ENCODE results near the gene TADA2A. TPM values are rescaled to one million over a fixed set of nuclear protein-coding genes. Genes with fewer than 3 reads are reported as not detected.

The TADA2A gene
- total RNA-seq, 1 donor from 2014 or later, result 42.0 TPM

DNA sequence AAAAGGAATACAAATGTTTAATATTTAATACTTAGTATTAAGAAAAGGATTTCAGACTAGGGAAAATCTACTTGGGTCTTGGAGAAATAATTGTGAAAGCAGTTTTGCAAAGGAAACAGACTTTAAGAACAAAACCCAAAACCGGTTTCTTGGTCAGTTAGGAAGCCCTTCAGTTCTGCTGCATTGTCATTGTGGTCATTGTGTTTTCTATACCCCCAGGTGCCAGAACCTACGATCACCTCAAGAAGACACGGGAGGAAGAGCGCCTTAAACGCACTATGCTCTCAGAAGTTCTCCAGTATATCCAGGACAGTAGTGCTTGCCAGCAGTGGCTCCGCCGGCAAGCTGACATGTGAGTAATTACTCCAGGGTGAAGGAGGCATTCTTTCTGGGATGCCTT, 63.5 kb downstream of the TADA2A start:
- no peaks in the 10 kb centered on the region for H3K4me1 Mint-ChIP-seq

DNA sequence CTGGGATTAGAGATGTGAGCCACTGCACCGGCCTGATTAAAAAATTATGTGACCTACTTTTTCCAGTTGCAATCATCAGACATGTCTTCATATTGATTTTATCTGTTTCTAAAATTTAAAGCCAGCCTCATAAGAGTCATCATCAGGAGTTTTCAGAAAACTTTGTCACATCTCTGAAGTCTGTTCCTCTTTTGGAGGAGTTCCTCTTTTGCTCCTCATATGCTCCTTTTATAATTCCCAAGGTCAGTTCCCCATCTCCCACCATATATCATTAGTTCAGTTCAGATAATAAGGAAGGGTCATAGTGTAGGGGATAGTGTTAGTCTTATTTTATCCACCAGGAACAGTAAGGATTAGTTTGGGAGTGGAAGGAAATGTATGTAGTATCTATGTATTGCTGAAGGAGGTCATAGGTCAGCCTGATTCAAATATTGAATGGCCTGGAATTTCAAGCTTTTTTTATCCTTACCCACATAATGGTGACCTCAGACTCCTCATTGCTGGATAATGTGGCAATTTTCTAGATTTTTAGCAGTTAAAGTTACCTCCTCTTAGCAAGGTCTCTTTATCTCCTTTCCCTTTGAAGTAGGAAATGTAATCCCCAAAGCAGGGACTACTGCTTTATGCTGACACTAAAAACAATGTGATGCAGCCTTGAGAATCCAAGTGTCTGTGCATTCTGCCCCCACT, 69.2 kb downstream of the TADA2A start:
- Mint-ChIP-seq H3K4me3 (no peak overlapping the region), H3K4me1 (no peaks in the 10 kb centered on the region), H3K9me3 (no peaks in the 10 kb centered on the region), H3K27me3 (no peaks in the 10 kb centered on the region), H3K36me3 (ENCODE audit: low read depth) (peaks cover 69% of the 10 kb centered on the region), H3K27ac (no peak overlapping the region)
- intact Hi-C loops (cut with micrococcal nuclease), result no loop called here
- CTCF ChIA-PET, result no interaction called here
- DNase-seq (no peak), ATAC-seq (ENCODE audit: low read depth) (no peak)
- TF ChIP-seq, protein P1, sequence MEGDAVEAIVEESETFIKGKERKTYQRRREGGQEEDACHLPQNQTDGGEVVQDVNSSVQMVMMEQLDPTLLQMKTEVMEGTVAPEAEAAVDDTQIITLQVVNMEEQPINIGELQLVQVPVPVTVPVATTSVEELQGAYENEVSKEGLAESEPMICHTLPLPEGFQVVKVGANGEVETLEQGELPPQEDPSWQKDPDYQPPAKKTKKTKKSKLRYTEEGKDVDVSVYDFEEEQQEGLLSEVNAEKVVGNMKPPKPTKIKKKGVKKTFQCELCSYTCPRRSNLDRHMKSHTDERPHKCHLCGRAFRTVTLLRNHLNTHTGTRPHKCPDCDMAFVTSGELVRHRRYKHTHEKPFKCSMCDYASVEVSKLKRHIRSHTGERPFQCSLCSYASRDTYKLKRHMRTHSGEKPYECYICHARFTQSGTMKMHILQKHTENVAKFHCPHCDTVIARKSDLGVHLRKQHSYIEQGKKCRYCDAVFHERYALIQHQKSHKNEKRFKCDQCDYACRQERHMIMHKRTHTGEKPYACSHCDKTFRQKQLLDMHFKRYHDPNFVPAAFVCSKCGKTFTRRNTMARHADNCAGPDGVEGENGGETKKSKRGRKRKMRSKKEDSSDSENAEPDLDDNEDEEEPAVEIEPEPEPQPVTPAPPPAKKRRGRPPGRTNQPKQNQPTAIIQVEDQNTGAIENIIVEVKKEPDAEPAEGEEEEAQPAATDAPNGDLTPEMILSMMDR (IDR thresholded peaks at IDR 0.05), result no peak
- POLR2A ChIA-PET, result no interaction called here

More for the DNA sequence above, 63.5 kb downstream of the TADA2A start:
- DNase-seq (no peak), ATAC-seq (ENCODE audit: low read depth) (no peak)
- no peak overlapping the region for H3K4me3 Mint-ChIP-seq
- no peaks in the 10 kb centered on the region for H3K9me3 Mint-ChIP-seq
- TF ChIP-seq, protein P1 (IDR thresholded peaks at IDR 0.05), result no peak
- ChIA-PET CTCF (no interaction called here), POLR2A (no interaction called here)
- H3K36me3 Mint-ChIP-seq (ENCODE audit: low read depth), result peaks cover 67% of the 10 kb centered on the region
- H3K27ac Mint-ChIP-seq, result no peak overlapping the region
- intact Hi-C loops (cut with micrococcal nuclease), result no loop called here
- no peaks in the 10 kb centered on the region for H3K27me3 Mint-ChIP-seq

DNA sequence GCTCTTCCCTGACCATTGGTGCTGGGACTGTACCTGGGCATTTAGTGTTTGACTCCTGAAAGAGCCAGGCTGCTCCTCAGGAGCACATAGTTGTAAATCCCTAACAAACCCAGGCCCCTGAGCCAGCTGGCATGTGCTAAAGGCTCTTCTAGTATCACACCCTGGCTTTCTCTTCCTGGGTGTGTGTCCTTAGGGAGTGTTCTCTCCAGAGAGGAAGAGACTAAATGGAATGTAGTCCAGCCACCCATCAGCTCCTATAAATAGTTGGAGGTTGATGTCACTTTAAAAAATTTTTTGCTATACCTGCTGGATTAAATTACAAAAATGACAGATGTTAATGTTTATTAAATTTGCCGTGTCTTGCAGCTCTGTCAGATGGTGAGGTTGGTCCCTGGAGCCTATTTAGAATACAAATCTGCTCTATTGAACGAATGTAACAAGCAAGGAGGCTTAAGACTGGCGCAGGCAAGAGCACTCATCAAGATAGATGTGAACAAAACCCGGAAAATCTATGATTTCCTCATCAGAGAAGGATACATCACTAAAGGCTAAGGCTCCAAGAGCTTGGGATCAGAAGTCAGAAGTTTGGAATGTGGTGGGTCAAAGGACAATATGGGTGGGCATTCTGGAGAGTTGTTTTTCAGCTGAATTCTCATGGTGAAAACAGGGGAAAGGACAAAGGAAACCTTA, 69.9 kb downstream of the TADA2A start:
- TF ChIP-seq, protein P1 (IDR thresholded peaks at IDR 0.05), result no peak
- Mint-ChIP-seq H3K27me3 (no peaks in the 10 kb centered on the region), H3K9me3 (no peaks in the 10 kb centered on the region), H3K36me3 (ENCODE audit: low read depth) (peaks cover 65% of the 10 kb centered on the region), H3K4me3 (no peak overlapping the region), H3K4me1 (no peaks in the 10 kb centered on the region), H3K27ac (no peak overlapping the region)
- ATAC-seq (ENCODE audit: low read depth) (no peak), DNase-seq (no peak)
- CTCF ChIA-PET, result no interaction called here
- POLR2A ChIA-PET, result no interaction called here
- intact Hi-C loops (cut with micrococcal nuclease), result no loop called here

DNA sequence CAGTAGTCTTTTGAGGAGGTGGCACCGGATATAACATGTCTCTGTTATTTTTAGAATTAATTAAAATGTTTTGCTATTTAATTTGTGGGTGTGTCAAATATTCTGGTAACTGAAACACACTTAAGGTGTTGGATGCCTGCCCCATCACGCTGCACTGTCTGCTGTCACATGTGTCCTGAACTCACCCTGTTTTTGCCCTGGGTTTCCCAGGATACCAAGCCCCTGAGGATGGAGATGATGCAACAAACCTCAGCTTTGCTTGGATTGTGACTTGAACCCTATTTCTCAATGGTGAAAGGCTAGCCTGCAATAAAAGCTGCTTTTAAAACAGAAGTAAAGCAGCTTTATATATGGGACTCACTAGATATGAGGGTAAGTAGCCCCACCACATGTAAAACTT, 71.5 kb downstream of the TADA2A start:
- ATAC-seq (ENCODE audit: low read depth), result no peak
- ChIA-PET CTCF (no interaction called here), POLR2A (no interaction called here)
- intact Hi-C loops (cut with micrococcal nuclease), result no loop called here
- H3K4me3 Mint-ChIP-seq, result no peak overlapping the region
- H3K27me3 Mint-ChIP-seq, result no peaks in the 10 kb centered on the region
- peaks cover 54% of the 10 kb centered on the region for H3K36me3 Mint-ChIP-seq (ENCODE audit: low read depth)
- no peak for DNase-seq
- no peaks in the 10 kb centered on the region for H3K4me1 Mint-ChIP-seq
- no peaks in the 10 kb centered on the region for H3K9me3 Mint-ChIP-seq
- H3K27ac Mint-ChIP-seq, result no peak overlapping the region
- TF ChIP-seq, protein P1 (IDR thresholded peaks at IDR 0.05), result no peak

DNA sequence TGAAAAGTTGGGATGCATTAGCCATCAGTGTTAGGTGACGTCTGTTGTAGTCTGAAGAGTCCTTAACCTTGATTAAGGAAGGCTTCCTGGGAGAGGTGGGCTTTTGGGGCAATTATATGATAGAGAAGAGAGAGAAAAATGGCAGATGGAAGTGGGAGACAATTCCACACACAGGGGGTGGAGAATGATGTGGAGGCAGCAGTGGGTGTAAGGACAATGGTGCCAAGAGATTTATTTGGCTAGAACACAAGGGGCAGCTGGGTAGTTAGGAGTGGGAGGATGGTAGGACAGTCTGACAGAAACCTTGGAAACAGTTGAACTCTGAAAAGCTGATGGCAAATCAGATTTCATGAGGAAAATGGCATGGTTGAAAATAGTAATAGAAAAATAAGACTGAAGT, 72.3 kb downstream of the TADA2A start:
- no peak for DNase-seq
- CTCF ChIA-PET, result no interaction called here
- Mint-ChIP-seq H3K4me3 (no peak overlapping the region), H3K4me1 (no peaks in the 10 kb centered on the region), H3K36me3 (ENCODE audit: low read depth) (peaks cover 46% of the 10 kb centered on the region), H3K9me3 (no peaks in the 10 kb centered on the region), H3K27me3 (no peaks in the 10 kb centered on the region), H3K27ac (no peak overlapping the region)
- POLR2A ChIA-PET, result no interaction called here
- intact Hi-C loops (cut with micrococcal nuclease), result no loop called here
- no peak for ATAC-seq (ENCODE audit: low read depth)
- TF ChIP-seq, protein P1 (IDR thresholded peaks at IDR 0.05), result no peak

Measured in activated B cell treated with CpG ODN at 0.5 μM for 24 hours (primary cell).